ENCODE data around the gene CYP46A1.

CYP46A1 gene

GRCh38 chr14:99644035-99644587, 40.0 kb upstream of the CYP46A1 start:
- H3K4me3 ChIP-seq (ENCODE audit: low read depth, low read length), result no peak overlapping the region
- no peak for TF ChIP-seq CTCF (IDR thresholded peaks at IDR 0.05; ENCODE audit: control insufficient read depth, extremely low read depth, insufficient read depth)
- DNase-seq (ENCODE audit: low read depth), result no peak

DNA sequence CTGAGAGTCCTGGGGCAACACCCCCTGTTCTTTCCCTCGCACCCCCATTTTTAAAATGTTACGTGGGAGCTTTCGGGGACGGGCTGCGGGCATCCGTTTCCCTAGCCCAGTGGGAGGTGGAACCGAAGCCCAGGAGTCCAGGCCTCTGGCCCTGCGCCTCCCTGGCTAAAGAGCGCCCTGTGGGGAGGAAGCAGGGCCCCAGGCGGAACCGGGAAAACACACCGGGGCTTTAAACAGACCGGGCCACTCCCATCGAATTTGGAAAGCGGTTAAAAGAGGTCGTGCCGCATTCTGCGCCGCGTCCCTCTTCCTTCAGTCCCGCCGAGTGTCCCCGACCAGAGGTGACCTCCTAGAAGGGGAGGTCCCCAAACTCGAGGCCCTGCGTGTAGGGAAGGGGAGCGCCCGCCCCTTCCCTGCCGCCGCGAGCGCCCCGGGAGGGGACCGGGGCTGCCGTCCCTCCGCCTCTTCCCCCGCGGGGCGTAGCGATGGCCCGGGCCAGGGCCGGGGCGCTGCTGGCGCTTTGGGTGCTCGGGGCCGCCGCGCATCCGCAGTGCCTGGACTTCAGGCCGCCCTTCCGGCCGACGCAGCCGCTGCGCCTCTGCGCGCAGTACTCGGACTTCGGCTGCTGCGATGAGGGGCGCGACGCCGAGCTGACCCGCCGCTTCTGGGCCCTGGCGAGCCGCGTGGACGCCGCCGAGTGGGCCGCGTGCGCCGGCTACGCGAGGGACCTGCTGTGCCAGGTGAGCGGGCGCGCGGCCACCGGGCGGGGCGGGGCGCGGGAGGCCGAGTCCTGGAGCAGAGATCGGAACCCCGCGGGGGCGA, 39.2 kb upstream of the CYP46A1 start, which contains the start of gene HHIPL1:
HHIPL1 (plus strand) TSS at position 407 of the 822 bp plus-strand sequence; CDS start at position 486, 79 bp downstream.
- TF ChIP-seq CTCF (IDR thresholded peaks at IDR 0.05; ENCODE audit: control insufficient read depth, extremely low read depth, insufficient read depth), result no peak
- no peak within 1 kb of the TSS for H3K4me3 ChIP-seq (ENCODE audit: low read depth, low read length)
- DNase-seq (ENCODE audit: low read depth), result no peak

DNA sequence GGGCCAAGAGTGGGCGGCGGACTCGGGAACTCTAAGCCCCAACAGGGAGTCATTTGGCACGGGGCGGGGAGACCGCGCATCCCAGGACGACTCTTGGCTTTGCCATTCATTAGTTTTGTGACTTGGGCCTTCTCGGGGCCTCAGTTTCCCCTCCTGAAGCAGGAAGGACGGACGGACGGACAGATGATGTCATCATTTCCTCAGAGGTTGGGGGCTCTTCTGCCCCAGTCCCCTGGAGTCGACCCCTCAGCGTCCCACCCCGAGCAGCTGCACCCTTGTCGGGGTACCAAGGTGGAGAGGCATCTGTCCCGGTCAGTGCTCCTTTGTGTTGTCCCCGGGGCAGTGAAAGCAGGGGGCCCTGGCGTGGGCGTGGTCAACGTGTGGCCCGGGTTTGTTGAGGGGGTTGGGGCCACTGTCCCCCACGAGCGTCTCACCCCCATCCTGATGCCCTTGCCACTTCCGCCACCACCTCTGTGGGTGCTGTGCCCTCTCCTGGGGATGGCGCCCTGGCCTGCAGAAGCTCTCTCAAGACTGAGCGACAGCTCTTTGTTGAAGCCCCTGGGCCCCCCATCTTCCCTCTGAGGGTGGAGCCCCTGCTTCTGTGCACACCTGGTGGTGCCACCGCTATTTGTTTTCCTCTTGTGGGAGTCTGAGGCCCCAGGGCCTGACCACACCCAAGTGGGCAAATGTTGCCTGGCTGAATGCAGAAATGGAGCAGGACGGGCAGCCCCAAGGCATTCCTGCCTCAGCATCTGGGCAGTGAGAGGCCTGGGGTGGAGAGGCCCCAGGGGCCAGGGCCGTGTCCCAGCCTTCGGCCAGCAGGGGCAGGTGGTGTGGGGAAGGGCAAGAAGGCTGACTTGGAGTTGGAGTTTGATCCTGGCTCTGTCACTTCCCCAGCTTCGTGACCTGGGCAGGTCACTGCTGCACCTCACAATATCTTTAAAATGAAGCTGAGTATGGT, 38.3 kb upstream of the CYP46A1 start:
- H3K4me3 ChIP-seq (ENCODE audit: low read depth, low read length), result no peak overlapping the region
- DNase-seq (ENCODE audit: low read depth), result no peak
- no peak for TF ChIP-seq CTCF (IDR thresholded peaks at IDR 0.05; ENCODE audit: control insufficient read depth, extremely low read depth, insufficient read depth)

DNA sequence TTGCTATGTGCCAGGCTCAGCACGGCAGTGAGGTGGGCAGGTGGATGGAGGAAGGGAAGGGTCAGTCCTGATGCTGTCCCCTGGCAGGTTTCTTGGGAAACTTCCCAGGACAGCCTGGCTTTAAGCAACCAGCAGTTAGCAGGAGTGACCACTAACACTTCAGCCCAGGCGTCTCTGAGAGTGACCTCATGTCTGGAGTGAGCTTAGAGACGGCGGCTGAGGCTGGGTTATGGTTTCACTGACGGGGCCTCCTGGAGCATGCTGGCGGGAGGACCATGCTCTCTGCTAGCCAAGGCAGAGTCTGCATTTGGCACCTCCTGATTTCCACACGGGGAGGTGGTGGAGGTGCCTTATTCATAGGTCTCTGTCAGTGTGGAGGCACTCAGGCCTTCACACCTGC, 36.7 kb upstream of the CYP46A1 start:
- no peak for DNase-seq (ENCODE audit: low read depth)
- TF ChIP-seq CTCF (IDR thresholded peaks at IDR 0.05; ENCODE audit: control insufficient read depth, extremely low read depth, insufficient read depth), result no peak
- H3K4me3 ChIP-seq (ENCODE audit: low read depth, low read length), result no peak overlapping the region

DNA sequence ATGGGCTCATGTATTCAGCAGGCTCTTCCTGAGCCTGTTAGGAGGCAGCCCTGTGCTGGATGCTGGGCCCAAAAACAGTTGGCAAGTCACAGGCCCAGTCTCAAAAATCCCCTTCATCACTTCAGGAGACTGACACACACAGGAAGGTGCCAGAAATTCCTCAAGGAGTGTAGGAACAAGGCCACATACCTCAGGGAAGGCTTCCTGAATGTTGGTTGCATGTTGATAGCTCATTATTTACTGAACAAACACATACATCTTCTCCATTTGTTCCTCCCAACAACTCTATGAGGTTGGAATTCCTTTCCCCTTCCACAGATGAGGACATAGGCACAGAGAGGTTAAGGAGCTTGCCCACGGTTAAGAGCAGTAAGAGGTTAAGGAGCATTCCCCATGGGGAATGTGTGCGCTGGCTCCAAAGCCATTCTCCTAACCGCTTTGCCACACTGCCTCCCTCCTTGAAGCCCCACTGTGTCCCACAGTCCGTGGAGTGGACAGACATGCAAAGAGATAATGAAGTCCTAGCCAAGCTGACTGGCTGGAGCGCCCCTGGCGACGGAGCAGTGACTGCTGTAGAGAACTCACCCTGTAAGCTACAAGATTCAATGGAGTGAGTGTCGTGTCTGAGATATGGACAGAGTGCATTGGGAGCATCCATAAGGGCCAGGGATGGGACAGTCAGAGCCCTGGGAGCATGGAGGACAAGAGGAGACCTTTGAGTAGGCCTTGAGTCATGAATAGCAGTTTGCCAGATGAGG, 35.9 kb upstream of the CYP46A1 start:
- TF ChIP-seq CTCF (IDR thresholded peaks at IDR 0.05; ENCODE audit: control insufficient read depth, extremely low read depth, insufficient read depth), result no peak
- H3K4me3 ChIP-seq (ENCODE audit: low read depth, low read length), result no peak overlapping the region
- no peak for DNase-seq (ENCODE audit: low read depth)

GRCh38 chr14:99649219-99649618, 34.9 kb upstream of the CYP46A1 start:
- DNase-seq (ENCODE audit: low read depth), result no peak
- TF ChIP-seq CTCF (IDR thresholded peaks at IDR 0.05; ENCODE audit: control insufficient read depth, extremely low read depth, insufficient read depth), result no peak

More at GRCh38 chr14:99649219-99649618, 34.9 kb upstream of the CYP46A1 start:
- no peak overlapping the region for H3K4me3 ChIP-seq (ENCODE audit: low read depth, low read length)

All from LNCaP clone FGC (cell line).